OCI-LY1 (cell line): ENCODE results near the gene CDH3.

Experiments
- H2AFZ ChIP-seq: fragments of 200-600 bp; sonication (generic), shearing (Covaris generic); 2 replicates; pipeline ENCODE4 v1.6.0; 2014; ENCODE audit warnings: antibody characterized with exemption, mild to moderate bottlenecking, low read length
- H3F3A ChIP-seq: fragments of 200-600 bp; sonication (generic), shearing (Covaris generic); 2 replicates; pipeline ENCODE4 v1.6.0; 2014; ENCODE audit warnings: mild to moderate bottlenecking, antibody characterized with exemption, low read length, moderate library complexity; ENCODE audit not compliant: insufficient read depth
- H3K27ac ChIP-seq: fragments of 200-600 bp; sonication (generic); 2 replicates; pipeline ENCODE4 v1.5.1; 2014; ENCODE audit warnings: low read length, mixed run types, mild to moderate bottlenecking, low read depth; ENCODE audit not compliant: poor library complexity, severe bottlenecking
- H3K27me3 ChIP-seq: fragments of 200-600 bp; sonication (generic); 2 replicates; pipeline ENCODE4 v1.6.0; 2014; ENCODE audit warnings: antibody characterized with exemption, mild to moderate bottlenecking, low read length, moderate library complexity; ENCODE audit not compliant: insufficient read depth
- H3K36me3 ChIP-seq: fragments of 200-600 bp; sonication (generic); 2 replicates; pipeline ENCODE4 v1.6.1; 2014; ENCODE audit warnings: mild to moderate bottlenecking, antibody characterized with exemption, low read length, moderate library complexity, mixed read lengths; ENCODE audit not compliant: insufficient read depth
- H3K4me1 ChIP-seq: fragments of 200-600 bp; sonication (generic); 2 replicates; pipeline ENCODE4 v1.5.1; 2014; ENCODE audit warnings: mild to moderate bottlenecking, low read length, moderate library complexity; ENCODE audit not compliant: insufficient read depth, severe bottlenecking
- H3K4me2 ChIP-seq: fragments of 200-600 bp; sonication (generic), shearing (Covaris generic); 2 replicates; pipeline ENCODE4 v1.6.1; 2014; ENCODE audit warnings: low read length
- H3K4me3 ChIP-seq: fragments of 200-600 bp; sonication (generic); 2 replicates; pipeline ENCODE4 v1.5.1; 2014; ENCODE audit warnings: low read length, low read depth, mild to moderate bottlenecking, mixed read lengths; ENCODE audit not compliant: poor library complexity, severe bottlenecking
- H3K79me2 ChIP-seq: fragments of 200-600 bp; shearing (Covaris generic); 2 replicates; pipeline ENCODE4 v1.6.1; 2016; ENCODE audit warnings: mixed run types, low read length, mixed read lengths; ENCODE audit not compliant: insufficient read depth
- H3K9ac ChIP-seq: fragments of 200-600 bp; sonication (generic), shearing (Covaris generic); 2 replicates; pipeline ENCODE4 v1.6.1; 2014; ENCODE audit warnings: mild to moderate bottlenecking, low read length, mixed read lengths
- H3K9me2 ChIP-seq: fragments of 200-600 bp; sonication (generic), shearing (Covaris generic); 2 replicates; pipeline ENCODE4 v1.6.1; 2014; ENCODE audit warnings: low read depth, mild to moderate bottlenecking, low read length, mixed read lengths
- H3K9me3 ChIP-seq: fragments of 200-600 bp; shearing (Covaris generic); 2 replicates; pipeline ENCODE4 v1.6.1; 2014; ENCODE audit warnings: low read length, mixed read lengths
- H4K20me1 ChIP-seq: fragments of 200-600 bp; sonication (generic), shearing (Covaris generic); 2 replicates; pipeline ENCODE4 v1.6.0; 2016; ENCODE audit warnings: mild to moderate bottlenecking, low read length; ENCODE audit not compliant: insufficient read depth
- CTCF ChIP-seq: fragments of 200-600 bp; sonication (generic), shearing (Covaris generic); IDR thresholded peaks from 2 replicates; pipeline ENCODE4 v1.5.1; 2017; ENCODE audit warnings: mild to moderate bottlenecking, antibody characterized with exemption, low read length, moderate library complexity, mixed read lengths
- EZH2 ChIP-seq: fragments of 200-600 bp; sonication (generic), shearing (Covaris generic); IDR thresholded peaks from 2 replicates; pipeline ENCODE4 v1.8.0; 2017; ENCODE audit warnings: borderline replicate concordance, mixed run types, mild to moderate bottlenecking, antibody characterized with exemption, low read length, moderate library complexity, mixed read lengths

Gene CDH3

GRCh38 chr16:68643227-68643626 is 1.9 kb upstream of the CDH3 start:
- Histone ChIP-seq H3K27ac (no peak overlapping the region), H3K4me2 (no peak overlapping the region), H3K36me3 (no peaks in the 10 kb centered on the region), H3K9ac (no peak overlapping the region), H3K27me3 (peaks cover 4% of the 10 kb centered on the region; the same call in 1 of the 2 replicates), H2AFZ (no peak overlapping the region), H3K9me3 (no peaks in the 10 kb centered on the region), H3F3A (no peaks in the 10 kb centered on the region), H3K9me2 (no peaks in the 10 kb centered on the region), H3K79me2 (no peaks in the 10 kb centered on the region), H3K4me1 (no peaks in the 10 kb centered on the region), H3K4me3 (no peak overlapping the region), H4K20me1 (no peaks in the 10 kb centered on the region)
- no peak for TF ChIP-seq CTCF
- TF ChIP-seq EZH2 = no peak

GRCh38 chr16:68643847-68644246 is 1.3 kb upstream of the CDH3 start:
- Histone ChIP-seq H3K9me2 (no peaks in the 10 kb centered on the region), H3K9ac (no peak overlapping the region), H3K4me3 (no peak overlapping the region), H3K4me1 (no peaks in the 10 kb centered on the region), H4K20me1 (no peaks in the 10 kb centered on the region), H3K4me2 (no peak overlapping the region), H2AFZ (no peak overlapping the region), H3K27ac (no peak overlapping the region), H3F3A (no peaks in the 10 kb centered on the region), H3K79me2 (no peaks in the 10 kb centered on the region), H3K9me3 (no peaks in the 10 kb centered on the region), H3K27me3 (no peaks in the 10 kb centered on the region), H3K36me3 (no peaks in the 10 kb centered on the region)
- TF ChIP-seq CTCF (no peak), EZH2 (no peak)

GRCh38 chr16:68644296-68644695 is 814 bp upstream of the CDH3 start:
- Histone ChIP-seq H3K27ac (no peak overlapping the region), H2AFZ (no peak overlapping the region), H3K4me2 (no peak overlapping the region), H3K9me2 (no peaks in the 10 kb centered on the region), H3K9ac (no peak overlapping the region), H3K36me3 (no peaks in the 10 kb centered on the region), H3K4me1 (no peaks in the 10 kb centered on the region), H3F3A (no peaks in the 10 kb centered on the region), H4K20me1 (no peaks in the 10 kb centered on the region), H3K27me3 (no peaks in the 10 kb centered on the region), H3K9me3 (no peaks in the 10 kb centered on the region), H3K4me3 (no peak overlapping the region), H3K79me2 (no peaks in the 10 kb centered on the region)
- TF ChIP-seq EZH2 = no peak
- no peak for TF ChIP-seq CTCF
